Nephron progenitor cell (in vitro differentiated cells): ENCODE measurements around the gene RAB11FIP3.
A peak's percentile ranks its signal among the peaks of the same experiment; 100 is the strongest.

Experiments used
- DNase-seq: peaks from one replicate; pipeline ENCODE4 v3.0.0; 2021
- H3K27ac Mint-ChIP-seq: 2 replicates; pipeline ENCODE4 v1.8.0; 2021; ENCODE audit warnings: mild to moderate bottlenecking, moderate library complexity, mixed read lengths
- H3K27me3 Mint-ChIP-seq: 2 replicates; pipeline ENCODE4 v1.8.0; 2021; ENCODE audit warnings: mild to moderate bottlenecking, low read depth, mixed read lengths; ENCODE audit not compliant: poor library complexity
- H3K36me3 Mint-ChIP-seq: 2 replicates; pipeline ENCODE4 v1.8.0; 2021; ENCODE audit warnings: low read depth, mixed read lengths
- H3K4me1 Mint-ChIP-seq: 2 replicates; pipeline ENCODE4 v1.8.0; 2021; ENCODE audit warnings: mixed read lengths
- H3K4me3 Mint-ChIP-seq: 2 replicates; pipeline ENCODE4 v1.8.0; 2021; ENCODE audit warnings: mild to moderate bottlenecking, moderate library complexity, mixed read lengths
- H3K9me3 Mint-ChIP-seq: 2 replicates; pipeline ENCODE4 v1.8.0; 2021; ENCODE audit warnings: mild to moderate bottlenecking, moderate library complexity, mixed read lengths
- CTCF ChIP-seq: fragments of 200-600 bp; sonication (generic); IDR thresholded peaks from 2 replicates; pipeline ENCODE4 v1.5.0; 2021; ENCODE audit warnings: antibody characterized with exemption

Gene RAB11FIP3

GRCh38 chr16:524274-525040, 99.0 kb downstream of the RAB11FIP3 start:
- Mint-ChIP-seq H3K27ac (peak overlapping the region; percentile 19), H3K27me3 (no peaks in the 10 kb centered on the region), H3K36me3 (peaks cover 12% of the 10 kb centered on the region), H3K4me1 (peaks cover 27% of the 10 kb centered on the region), H3K9me3 (no peaks in the 10 kb centered on the region), H3K4me3 (no peak overlapping the region)
- no peak for DNase-seq
- no peak for TF ChIP-seq CTCF

GRCh38 chr16:525123-525519, 99.7 kb downstream of the RAB11FIP3 start:
- DNase-seq, result no peak
- peak overlapping the region; percentile 89 for H3K4me3 Mint-ChIP-seq
- H3K27me3 Mint-ChIP-seq, result no peaks in the 10 kb centered on the region
- no peaks in the 10 kb centered on the region for H3K9me3 Mint-ChIP-seq
- no peak for TF ChIP-seq CTCF
- peaks cover 34% of the 10 kb centered on the region for H3K4me1 Mint-ChIP-seq
- peak overlapping the region; percentile 88 for H3K27ac Mint-ChIP-seq
- peaks cover 12% of the 10 kb centered on the region for H3K36me3 Mint-ChIP-seq

GRCh38 chr16:525520-526180, 100.2 kb downstream of the RAB11FIP3 start:
- peaks cover 12% of the 10 kb centered on the region for H3K36me3 Mint-ChIP-seq
- TF ChIP-seq CTCF, result no peak
- no peak for DNase-seq
- peak overlapping the region; percentile 88 for H3K27ac Mint-ChIP-seq
- H3K4me3 Mint-ChIP-seq, result peak overlapping the region; percentile 89
- no peaks in the 10 kb centered on the region for H3K9me3 Mint-ChIP-seq
- H3K4me1 Mint-ChIP-seq, result peaks cover 38% of the 10 kb centered on the region
- H3K27me3 Mint-ChIP-seq, result no peaks in the 10 kb centered on the region

GRCh38 chr16:526181-527014, 100.9 kb downstream of the RAB11FIP3 start:
- H3K4me1 Mint-ChIP-seq, result peaks cover 38% of the 10 kb centered on the region
- H3K4me3 Mint-ChIP-seq, result peak overlapping the region; percentile 89
- no peak for TF ChIP-seq CTCF
- H3K27ac Mint-ChIP-seq, result peak overlapping the region; percentile 93
- no peaks in the 10 kb centered on the region for H3K9me3 Mint-ChIP-seq
- peaks cover 12% of the 10 kb centered on the region for H3K36me3 Mint-ChIP-seq
- DNase-seq, result peak; percentile 60
- no peaks in the 10 kb centered on the region for H3K27me3 Mint-ChIP-seq

GRCh38 chr16:527015-527903, 101.8 kb downstream of the RAB11FIP3 start, which contains the start of gene CAPN15:
Gene CAPN15, plus strand, starts transcription at chr16:527712. Its CDS starts 19,127 bp downstream, at chr16:546839.
- peak; percentile 90 for DNase-seq
- Mint-ChIP-seq H3K27ac (peak within 1 kb of the TSS; percentile 93), H3K4me1 (peaks cover 38% of the 10 kb centered on the region), H3K4me3 (peak within 1 kb of the TSS; percentile 89), H3K9me3 (no peaks in the 10 kb centered on the region), H3K36me3 (peaks cover 12% of the 10 kb centered on the region), H3K27me3 (no peaks in the 10 kb centered on the region)
- no peak for TF ChIP-seq CTCF
